ENCODE results near the gene HMOX1. TPM values are rescaled to one million over a fixed set of nuclear protein-coding genes. Genes with fewer than 3 reads are reported as not detected.

Gene HMOX1
- total and polyA plus RNA-seq, 4 donors: 18.7 to 108 (median 59.7) TPM

GRCh38 chr22:35337932-35338331 lies 43.0 kb upstream of the HMOX1 start:
- TF ChIP-seq NR2F2 (IDR thresholded peaks at IDR 0.05) (no peak), RXRA (IDR thresholded peaks at IDR 0.05) (no peak), RAD21 (IDR thresholded peaks at IDR 0.05) (peak in 1 of 2 donors; percentile 66), YY1 (IDR thresholded peaks at IDR 0.05) (no peak)
- no peak overlapping the region for H3K27ac ChIP-seq (ENCODE audit: low read depth in 1 of 2, low read length in 2 of 2)
- no peaks in the 10 kb centered on the region for H3K4me1 ChIP-seq (ENCODE audit: control insufficient read depth in 4 of 4, insufficient read depth in 4 of 4, low read length in 3 of 4)
- WGBS: 94% methylated on average over 4 of the region's 4 CpGs
- H3K9me3 ChIP-seq (ENCODE audit: control insufficient read depth in 4 of 4, low read length in 3 of 4): no peaks in the 10 kb centered on the region
- peaks cover 21 to 90% (median 57%) of the 10 kb centered on the region in 4 donors for H3K36me3 ChIP-seq (ENCODE audit: control insufficient read depth in 4 of 4, insufficient read depth in 3 of 4, low read depth in 1 of 4, low read length in 3 of 4)
- no peaks in the 10 kb centered on the region for H3K27me3 ChIP-seq (ENCODE audit: control insufficient read depth in 4 of 4, insufficient read depth in 4 of 4, low read length in 3 of 4)
- no peak for DNase-seq (ENCODE audit: low spot score)
- no peak overlapping the region for H3K9ac ChIP-seq (ENCODE audit: low read depth in 1 of 2, low read length in 2 of 2)
- H3K4me3 ChIP-seq (ENCODE audit: low read depth in 1 of 3, low read length in 3 of 3): no peak overlapping the region

- H3K27ac ChIP-seq (ENCODE audit: low read depth in 1 of 2, low read length in 2 of 2): no peak overlapping the region
- no peaks in the 10 kb centered on the region for H3K9me3 ChIP-seq (ENCODE audit: control insufficient read depth in 4 of 4, low read length in 3 of 4)
- H3K4me1 ChIP-seq (ENCODE audit: control insufficient read depth in 4 of 4, insufficient read depth in 4 of 4, low read length in 3 of 4): no peaks in the 10 kb centered on the region
- H3K36me3 ChIP-seq (ENCODE audit: control insufficient read depth in 4 of 4, insufficient read depth in 3 of 4, low read depth in 1 of 4, low read length in 3 of 4): peaks cover 10 to 80% (median 40%) of the 10 kb centered on the region in 4 donors
- no peak for DNase-seq (ENCODE audit: low spot score)
- no peak overlapping the region for H3K9ac ChIP-seq (ENCODE audit: low read depth in 1 of 2, low read length in 2 of 2)
- 96% methylated on average over 19 of the region's 19 CpGs for WGBS
- TF ChIP-seq TAF1 (conservative IDR thresholded peaks at IDR 0.05) (no peak), MAX (IDR thresholded peaks at IDR 0.05) (no peak), HNF4G (IDR thresholded peaks at IDR 0.05) (no peak), REST (IDR thresholded peaks at IDR 0.05) (no peak), FOXA1 (IDR thresholded peaks at IDR 0.05) (no peak), JUND (IDR thresholded peaks at IDR 0.05) (no peak), ZBTB33 (IDR thresholded peaks at IDR 0.05) (no peak), RXRA (IDR thresholded peaks at IDR 0.05) (no peak), SP1 (IDR thresholded peaks at IDR 0.05) (no peak), RAD21 (IDR thresholded peaks at IDR 0.05) (no peak), CTCF (IDR thresholded peaks at IDR 0.05; ENCODE audit: low read depth, low read length, missing input control) (no peak), YY1 (IDR thresholded peaks at IDR 0.05) (no peak), GABPA (IDR thresholded peaks at IDR 0.05 in 1 of 2, conservative IDR thresholded peaks at IDR 0.05 in 1 of 2) (no peak), ATF3 (IDR thresholded peaks at IDR 0.05) (no peak), HNF4A (conservative IDR thresholded peaks at IDR 0.05) (no peak), EGR1 (IDR thresholded peaks at IDR 0.05; ENCODE audit: low read depth in 2 of 2) (no peak), NR2F2 (IDR thresholded peaks at IDR 0.05) (no peak), FOXA2 (IDR thresholded peaks at IDR 0.05) (no peak)
- no peak overlapping the region for H3K4me3 ChIP-seq (ENCODE audit: low read depth in 1 of 3, low read length in 3 of 3)
- no peaks in the 10 kb centered on the region for H3K27me3 ChIP-seq (ENCODE audit: control insufficient read depth in 4 of 4, insufficient read depth in 4 of 4, low read length in 3 of 4)
Observed at GRCh38 chr22:35341090-35341874, 39.6 kb upstream of the HMOX1 start.
